Type B pancreatic cell (in vitro differentiated cells): ENCODE data around the gene HSPA4. TPM values are rescaled to one million over a fixed set of nuclear protein-coding genes. Genes with fewer than 3 reads are reported as not detected.
A peak's percentile ranks its signal among the peaks of the same experiment; 100 is the strongest.
"Not testable (repeated sequence)": the region's sequence is repeated elsewhere in the genome, so short reads cannot be mapped to it uniquely, and the experiment has no call there.

Experiments used
- DNase-seq: peaks from one replicate; pipeline ENCODE4 v3.0.0; 2021; ENCODE audit warnings: mixed read lengths; ENCODE audit not compliant: unreplicated experiment; ENCODE audit errors: extremely low spot score
- H3K27ac Mint-ChIP-seq: 2 replicates; pipeline ENCODE4 v1.8.0; 2021; ENCODE audit warnings: mild to moderate bottlenecking, mixed read lengths
- H3K27me3 Mint-ChIP-seq: 2 replicates; pipeline ENCODE4 v1.8.0; 2021; ENCODE audit warnings: mixed read lengths
- H3K36me3 Mint-ChIP-seq: 2 replicates; pipeline ENCODE4 v1.8.0; 2021; ENCODE audit warnings: mixed read lengths
- H3K4me1 Mint-ChIP-seq: one replicate; pipeline ENCODE4 v1.8.0; 2021; ENCODE audit warnings: mixed read lengths; ENCODE audit not compliant: unreplicated experiment
- H3K4me3 Mint-ChIP-seq: 2 replicates; pipeline ENCODE4 v1.8.0; 2021; ENCODE audit warnings: mild to moderate bottlenecking, mixed read lengths
- H3K9me3 Mint-ChIP-seq: 2 replicates; pipeline ENCODE4 v1.8.0; 2021; ENCODE audit warnings: mixed read lengths
- CTCF ChIP-seq: fragments of 200-600 bp; sonication (generic); conservative IDR thresholded peaks from 2 replicates; pipeline ENCODE4 v1.5.0; 2021; ENCODE audit warnings: antibody characterized with exemption, mild to moderate bottlenecking
- total RNA-seq: library from RNA; stranded (reverse); gene quantifications from 2 replicates; pipeline ENCODE4 v1.2.1, GENCODE V29; 2021; ENCODE audit warnings: low replicate concordance

Gene HSPA4
- total RNA-seq, 1 donor from 2014 or later = 134 TPM

GRCh38 chr5:133129950-133130349, 78.1 kb downstream of the HSPA4 start:
- Mint-ChIP-seq H3K27me3 (peaks cover 18% of the 10 kb centered on the region), H3K4me1 (no peaks in the 10 kb centered on the region), H3K27ac (no peak overlapping the region), H3K36me3 (no peaks in the 10 kb centered on the region), H3K9me3 (no peaks in the 10 kb centered on the region), H3K4me3 (no peak overlapping the region)
- no peak for DNase-seq
- TF ChIP-seq CTCF = no peak

- Mint-ChIP-seq H3K27me3 (peaks cover 18% of the 10 kb centered on the region), H3K27ac (no peak overlapping the region), H3K4me3 (no peak overlapping the region), H3K4me1 (no peaks in the 10 kb centered on the region), H3K36me3 (no peaks in the 10 kb centered on the region), H3K9me3 (no peaks in the 10 kb centered on the region)
- TF ChIP-seq CTCF = no peak
- no peak for DNase-seq
Observed at GRCh38 chr5:133130387-133131118, 78.7 kb downstream of the HSPA4 start.

GRCh38 chr5:133132717-133133116, 80.9 kb downstream of the HSPA4 start:
- no peaks in the 10 kb centered on the region for H3K36me3 Mint-ChIP-seq
- no peaks in the 10 kb centered on the region for H3K9me3 Mint-ChIP-seq
- TF ChIP-seq CTCF = no peak
- no peak overlapping the region for H3K27ac Mint-ChIP-seq
- H3K4me3 Mint-ChIP-seq = no peak overlapping the region
- peaks cover 21% of the 10 kb centered on the region for H3K27me3 Mint-ChIP-seq
- no peak for DNase-seq
- no peaks in the 10 kb centered on the region for H3K4me1 Mint-ChIP-seq

GRCh38 chr5:133133241-133133640, 81.4 kb downstream of the HSPA4 start:
- H3K9me3 Mint-ChIP-seq, H3K4me3 Mint-ChIP-seq, H3K36me3 Mint-ChIP-seq, DNase-seq, H3K4me1 Mint-ChIP-seq, H3K27ac Mint-ChIP-seq: not testable (repeated sequence)
- H3K27me3 Mint-ChIP-seq = peaks cover 19% of the 10 kb centered on the region

GRCh38 chr5:133136890-133137289, 85.1 kb downstream of the HSPA4 start:
- peaks cover 11% of the 10 kb centered on the region for H3K27me3 Mint-ChIP-seq
- not testable (repeated sequence) for H3K4me1 Mint-ChIP-seq, DNase-seq, H3K9me3 Mint-ChIP-seq, H3K4me3 Mint-ChIP-seq, H3K36me3 Mint-ChIP-seq, H3K27ac Mint-ChIP-seq

- Mint-ChIP-seq H3K4me1 (no peaks in the 10 kb centered on the region), H3K4me3 (no peak overlapping the region), H3K27ac (no peak overlapping the region), H3K9me3 (peaks cover 4% of the 10 kb centered on the region), H3K36me3 (no peaks in the 10 kb centered on the region), H3K27me3 (peaks cover 14% of the 10 kb centered on the region)
- TF ChIP-seq CTCF = no peak
- DNase-seq = peak; percentile 39
Observed at GRCh38 chr5:133140311-133140710, 88.5 kb downstream of the HSPA4 start.
